OCI-LY1 (cell line): ENCODE results near the gene SNX20.

Experiments
- H2AFZ ChIP-seq: fragments of 200-600 bp; sonication (generic), shearing (Covaris generic); 2 replicates; pipeline ENCODE4 v1.6.0; 2014; ENCODE audit warnings: antibody characterized with exemption, mild to moderate bottlenecking, low read length
- H3F3A ChIP-seq: fragments of 200-600 bp; sonication (generic), shearing (Covaris generic); 2 replicates; pipeline ENCODE4 v1.6.0; 2014; ENCODE audit warnings: mild to moderate bottlenecking, antibody characterized with exemption, low read length, moderate library complexity; ENCODE audit not compliant: insufficient read depth
- H3K27ac ChIP-seq: fragments of 200-600 bp; sonication (generic); 2 replicates; pipeline ENCODE4 v1.5.1; 2014; ENCODE audit warnings: low read length, mixed run types, mild to moderate bottlenecking, low read depth; ENCODE audit not compliant: poor library complexity, severe bottlenecking
- H3K27me3 ChIP-seq: fragments of 200-600 bp; sonication (generic); 2 replicates; pipeline ENCODE4 v1.6.0; 2014; ENCODE audit warnings: antibody characterized with exemption, mild to moderate bottlenecking, low read length, moderate library complexity; ENCODE audit not compliant: insufficient read depth
- H3K36me3 ChIP-seq: fragments of 200-600 bp; sonication (generic); 2 replicates; pipeline ENCODE4 v1.6.1; 2014; ENCODE audit warnings: mild to moderate bottlenecking, antibody characterized with exemption, low read length, moderate library complexity, mixed read lengths; ENCODE audit not compliant: insufficient read depth
- H3K4me1 ChIP-seq: fragments of 200-600 bp; sonication (generic); 2 replicates; pipeline ENCODE4 v1.5.1; 2014; ENCODE audit warnings: mild to moderate bottlenecking, low read length, moderate library complexity; ENCODE audit not compliant: insufficient read depth, severe bottlenecking
- H3K4me2 ChIP-seq: fragments of 200-600 bp; sonication (generic), shearing (Covaris generic); 2 replicates; pipeline ENCODE4 v1.6.1; 2014; ENCODE audit warnings: low read length
- H3K4me3 ChIP-seq: fragments of 200-600 bp; sonication (generic); 2 replicates; pipeline ENCODE4 v1.5.1; 2014; ENCODE audit warnings: low read length, low read depth, mild to moderate bottlenecking, mixed read lengths; ENCODE audit not compliant: poor library complexity, severe bottlenecking
- H3K79me2 ChIP-seq: fragments of 200-600 bp; shearing (Covaris generic); 2 replicates; pipeline ENCODE4 v1.6.1; 2016; ENCODE audit warnings: mixed run types, low read length, mixed read lengths; ENCODE audit not compliant: insufficient read depth
- H3K9ac ChIP-seq: fragments of 200-600 bp; sonication (generic), shearing (Covaris generic); 2 replicates; pipeline ENCODE4 v1.6.1; 2014; ENCODE audit warnings: mild to moderate bottlenecking, low read length, mixed read lengths
- H3K9me2 ChIP-seq: fragments of 200-600 bp; sonication (generic), shearing (Covaris generic); 2 replicates; pipeline ENCODE4 v1.6.1; 2014; ENCODE audit warnings: low read depth, mild to moderate bottlenecking, low read length, mixed read lengths
- H3K9me3 ChIP-seq: fragments of 200-600 bp; shearing (Covaris generic); 2 replicates; pipeline ENCODE4 v1.6.1; 2014; ENCODE audit warnings: low read length, mixed read lengths
- H4K20me1 ChIP-seq: fragments of 200-600 bp; sonication (generic), shearing (Covaris generic); 2 replicates; pipeline ENCODE4 v1.6.0; 2016; ENCODE audit warnings: mild to moderate bottlenecking, low read length; ENCODE audit not compliant: insufficient read depth
- EZH2 ChIP-seq: fragments of 200-600 bp; sonication (generic), shearing (Covaris generic); IDR thresholded peaks from 2 replicates; pipeline ENCODE4 v1.8.0; 2017; ENCODE audit warnings: borderline replicate concordance, mixed run types, mild to moderate bottlenecking, antibody characterized with exemption, low read length, moderate library complexity, mixed read lengths
- TF ChIP-seq, protein P1 (sequence below): fragments of 200-600 bp; sonication (generic), shearing (Covaris generic); IDR thresholded peaks from 2 replicates; pipeline ENCODE4 v1.5.1; 2017; ENCODE audit warnings: mild to moderate bottlenecking, antibody characterized with exemption, low read length, moderate library complexity, mixed read lengths

Gene SNX20

DNA sequence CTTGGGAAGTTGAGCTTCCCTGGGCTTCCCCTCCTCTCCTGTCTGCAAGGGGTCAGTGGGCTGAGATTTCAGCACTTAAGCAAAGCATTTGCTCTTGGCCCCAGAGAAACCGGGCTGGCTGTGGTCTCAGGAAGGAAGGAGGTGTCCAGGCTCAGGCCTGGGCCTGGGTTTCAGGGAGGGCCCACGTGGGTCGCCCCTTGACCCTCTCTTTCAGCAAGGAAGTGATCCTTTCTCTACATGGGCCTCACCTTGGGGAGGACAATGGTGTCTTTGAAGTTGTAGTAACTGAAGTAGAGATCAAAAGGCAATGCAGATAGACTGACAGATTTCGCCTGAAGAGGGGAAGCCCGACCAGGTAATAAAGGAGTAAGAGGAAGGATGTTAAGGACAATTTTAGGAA lies 15.0 kb upstream of the SNX20 start:
- TF ChIP-seq, protein P1, sequence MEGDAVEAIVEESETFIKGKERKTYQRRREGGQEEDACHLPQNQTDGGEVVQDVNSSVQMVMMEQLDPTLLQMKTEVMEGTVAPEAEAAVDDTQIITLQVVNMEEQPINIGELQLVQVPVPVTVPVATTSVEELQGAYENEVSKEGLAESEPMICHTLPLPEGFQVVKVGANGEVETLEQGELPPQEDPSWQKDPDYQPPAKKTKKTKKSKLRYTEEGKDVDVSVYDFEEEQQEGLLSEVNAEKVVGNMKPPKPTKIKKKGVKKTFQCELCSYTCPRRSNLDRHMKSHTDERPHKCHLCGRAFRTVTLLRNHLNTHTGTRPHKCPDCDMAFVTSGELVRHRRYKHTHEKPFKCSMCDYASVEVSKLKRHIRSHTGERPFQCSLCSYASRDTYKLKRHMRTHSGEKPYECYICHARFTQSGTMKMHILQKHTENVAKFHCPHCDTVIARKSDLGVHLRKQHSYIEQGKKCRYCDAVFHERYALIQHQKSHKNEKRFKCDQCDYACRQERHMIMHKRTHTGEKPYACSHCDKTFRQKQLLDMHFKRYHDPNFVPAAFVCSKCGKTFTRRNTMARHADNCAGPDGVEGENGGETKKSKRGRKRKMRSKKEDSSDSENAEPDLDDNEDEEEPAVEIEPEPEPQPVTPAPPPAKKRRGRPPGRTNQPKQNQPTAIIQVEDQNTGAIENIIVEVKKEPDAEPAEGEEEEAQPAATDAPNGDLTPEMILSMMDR, result no peak
- TF ChIP-seq EZH2, result no peak
- peaks cover 3% of the 10 kb centered on the region for H3K4me1 ChIP-seq
- no peaks in the 10 kb centered on the region for H3K79me2 ChIP-seq
- H3K9me2 ChIP-seq, result no peaks in the 10 kb centered on the region
- H4K20me1 ChIP-seq, result no peaks in the 10 kb centered on the region
- H3K36me3 ChIP-seq, result no peaks in the 10 kb centered on the region
- H3K9me3 ChIP-seq, result no peaks in the 10 kb centered on the region
- H3K4me2 ChIP-seq, result no peak overlapping the region
- H3K9ac ChIP-seq, result no peak overlapping the region
- H2AFZ ChIP-seq, result no peak overlapping the region
- 0 out of 2 replicates have a peak, but pooled peaks cover 8% of the 10 kb centered on the region for H3K27me3 ChIP-seq
- no peak overlapping the region for H3K4me3 ChIP-seq
- no peak overlapping the region for H3K27ac ChIP-seq
- H3F3A ChIP-seq, result no peaks in the 10 kb centered on the region

GRCh38 chr16:50695017-50696000 lies 14.2 kb upstream of the SNX20 start:
- H3K36me3 ChIP-seq, result no peaks in the 10 kb centered on the region
- no peak overlapping the region for H3K4me3 ChIP-seq
- H2AFZ ChIP-seq, result no peak overlapping the region
- H4K20me1 ChIP-seq, result no peaks in the 10 kb centered on the region
- H3K9me2 ChIP-seq, result no peaks in the 10 kb centered on the region
- H3K27me3 ChIP-seq, result 0 out of 2 replicates have a peak, but pooled peaks cover 8% of the 10 kb centered on the region
- no peaks in the 10 kb centered on the region for H3F3A ChIP-seq
- TF ChIP-seq EZH2, result no peak
- TF ChIP-seq, protein P1, result no peak
- H3K79me2 ChIP-seq, result no peaks in the 10 kb centered on the region
- H3K9ac ChIP-seq, result no peak overlapping the region
- H3K4me1 ChIP-seq, result peaks cover 3% of the 10 kb centered on the region
- H3K27ac ChIP-seq, result no peak overlapping the region
- H3K9me3 ChIP-seq, result no peaks in the 10 kb centered on the region
- no peak overlapping the region for H3K4me2 ChIP-seq

GRCh38 chr16:50694206-50694605 lies 13.1 kb upstream of the SNX20 start:
- Histone ChIP-seq H3K9me2 (no peaks in the 10 kb centered on the region), H2AFZ (no peak overlapping the region), H3K9ac (no peak overlapping the region), H3K9me3 (no peaks in the 10 kb centered on the region), H3K27me3 (0 out of 2 replicates have a peak, but pooled peaks cover 8% of the 10 kb centered on the region), H3F3A (no peaks in the 10 kb centered on the region), H4K20me1 (no peaks in the 10 kb centered on the region), H3K4me2 (no peak overlapping the region), H3K4me1 (peaks cover 3% of the 10 kb centered on the region), H3K4me3 (no peak overlapping the region), H3K27ac (no peak overlapping the region), H3K36me3 (no peaks in the 10 kb centered on the region), H3K79me2 (no peaks in the 10 kb centered on the region)
- TF ChIP-seq EZH2, result no peak
- TF ChIP-seq, protein P1, result no peak
